DOHH2 (cell line): ENCODE data around the gene PTPN5.

Source experiments
- H3F3A ChIP-seq: fragments of 200-600 bp; sonication (generic), shearing (Covaris generic); 2 replicates; pipeline ENCODE4 v1.6.0; 2016; ENCODE audit warnings: antibody characterized with exemption, mild to moderate bottlenecking; ENCODE audit not compliant: control insufficient read depth, insufficient read depth
- H3K27ac ChIP-seq: fragments of 200-600 bp; sonication (generic); 2 replicates; pipeline ENCODE4 v1.5.1; 2014; ENCODE audit warnings: low read depth, mild to moderate bottlenecking, low read length, moderate library complexity
- H3K27me3 ChIP-seq: fragments of 200-600 bp; sonication (generic); 2 replicates; pipeline ENCODE4 v1.6.1; 2014; ENCODE audit warnings: mild to moderate bottlenecking, low read length, mixed read lengths; ENCODE audit not compliant: control insufficient read depth
- H3K36me3 ChIP-seq: fragments of 200-600 bp; sonication (generic); 2 replicates; pipeline ENCODE4 v1.6.1; 2014; ENCODE audit warnings: mild to moderate bottlenecking, low read length, moderate library complexity, mixed read lengths; ENCODE audit not compliant: control insufficient read depth
- H3K4me1 ChIP-seq: fragments of 200-600 bp; sonication (generic); 2 replicates; pipeline ENCODE4 v1.6.1; 2014; ENCODE audit warnings: mild to moderate bottlenecking, low read length, mixed read lengths; ENCODE audit not compliant: control insufficient read depth
- H3K4me2 ChIP-seq: fragments of 200-600 bp; sonication (generic); 2 replicates; pipeline ENCODE4 v1.6.0; 2014; ENCODE audit warnings: mild to moderate bottlenecking, low read length, moderate library complexity
- H3K4me3 ChIP-seq: fragments of 200-600 bp; sonication (generic); 2 replicates; pipeline ENCODE4 v1.5.1; 2014; ENCODE audit warnings: mild to moderate bottlenecking, low read length, mixed read lengths
- H3K79me2 ChIP-seq: fragments of 200-600 bp; sonication (generic); 2 replicates; pipeline ENCODE4 v1.6.1; 2014; ENCODE audit warnings: mild to moderate bottlenecking, low read length, mixed read lengths; ENCODE audit not compliant: control insufficient read depth
- H3K9me2 ChIP-seq: fragments of 200-600 bp; sonication (generic); replicated peaks from 2 replicates; pipeline ENCODE4 v1.6.1; 2014; ENCODE audit warnings: mild to moderate bottlenecking, low read length, mixed read lengths; ENCODE audit not compliant: control insufficient read depth
- H3K9me3 ChIP-seq: fragments of 200-600 bp; sonication (generic); 2 replicates; pipeline ENCODE4 v1.6.1; 2014; ENCODE audit warnings: antibody characterized with exemption, low read length, mixed read lengths; ENCODE audit not compliant: control insufficient read depth, insufficient read depth
- H4K20me1 ChIP-seq: fragments of 200-600 bp; sonication (generic); 2 replicates; pipeline ENCODE4 v1.6.0; 2014; ENCODE audit warnings: low read depth, mild to moderate bottlenecking, antibody characterized with exemption, low read length, moderate library complexity; ENCODE audit not compliant: control insufficient read depth, insufficient read depth
- EZH2phosphoT487 ChIP-seq: fragments of 200-600 bp; sonication (generic); IDR thresholded peaks from 2 replicates; pipeline ENCODE4 v1.6.1; 2017; ENCODE audit warnings: borderline replicate concordance, mild to moderate bottlenecking, antibody characterized with exemption, low read length, moderate library complexity, mixed read lengths
- TF ChIP-seq, protein P1 (sequence below): fragments of 200-600 bp; sonication (generic); IDR thresholded peaks from one replicate; pipeline ENCODE4 v1.5.1; 2014; ENCODE audit warnings: antibody characterized with exemption, mild to moderate bottlenecking, low read depth, low read length; ENCODE audit not compliant: poor library complexity, severe bottlenecking

The PTPN5 gene

GRCh38 chr11:18804199-18804999 lies 12.8 kb upstream of the PTPN5 start:
- H3K4me3 ChIP-seq = no peak overlapping the region
- no peaks in the 10 kb centered on the region for H4K20me1 ChIP-seq
- H3K4me2 ChIP-seq = no peak overlapping the region
- no peaks in the 10 kb centered on the region for H3K9me2 ChIP-seq
- H3K79me2 ChIP-seq = no peaks in the 10 kb centered on the region
- no peak overlapping the region for H3K27ac ChIP-seq
- H3K9me3 ChIP-seq = no peaks in the 10 kb centered on the region
- no peaks in the 10 kb centered on the region for H3K36me3 ChIP-seq
- H3F3A ChIP-seq = no peaks in the 10 kb centered on the region
- no peaks in the 10 kb centered on the region for H3K4me1 ChIP-seq
- no peak for TF ChIP-seq EZH2phosphoT487
- TF ChIP-seq, protein P1, sequence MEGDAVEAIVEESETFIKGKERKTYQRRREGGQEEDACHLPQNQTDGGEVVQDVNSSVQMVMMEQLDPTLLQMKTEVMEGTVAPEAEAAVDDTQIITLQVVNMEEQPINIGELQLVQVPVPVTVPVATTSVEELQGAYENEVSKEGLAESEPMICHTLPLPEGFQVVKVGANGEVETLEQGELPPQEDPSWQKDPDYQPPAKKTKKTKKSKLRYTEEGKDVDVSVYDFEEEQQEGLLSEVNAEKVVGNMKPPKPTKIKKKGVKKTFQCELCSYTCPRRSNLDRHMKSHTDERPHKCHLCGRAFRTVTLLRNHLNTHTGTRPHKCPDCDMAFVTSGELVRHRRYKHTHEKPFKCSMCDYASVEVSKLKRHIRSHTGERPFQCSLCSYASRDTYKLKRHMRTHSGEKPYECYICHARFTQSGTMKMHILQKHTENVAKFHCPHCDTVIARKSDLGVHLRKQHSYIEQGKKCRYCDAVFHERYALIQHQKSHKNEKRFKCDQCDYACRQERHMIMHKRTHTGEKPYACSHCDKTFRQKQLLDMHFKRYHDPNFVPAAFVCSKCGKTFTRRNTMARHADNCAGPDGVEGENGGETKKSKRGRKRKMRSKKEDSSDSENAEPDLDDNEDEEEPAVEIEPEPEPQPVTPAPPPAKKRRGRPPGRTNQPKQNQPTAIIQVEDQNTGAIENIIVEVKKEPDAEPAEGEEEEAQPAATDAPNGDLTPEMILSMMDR = no peak
- peaks cover 15% of the 10 kb centered on the region; the same call in 1 of the 2 replicates for H3K27me3 ChIP-seq

DNA sequence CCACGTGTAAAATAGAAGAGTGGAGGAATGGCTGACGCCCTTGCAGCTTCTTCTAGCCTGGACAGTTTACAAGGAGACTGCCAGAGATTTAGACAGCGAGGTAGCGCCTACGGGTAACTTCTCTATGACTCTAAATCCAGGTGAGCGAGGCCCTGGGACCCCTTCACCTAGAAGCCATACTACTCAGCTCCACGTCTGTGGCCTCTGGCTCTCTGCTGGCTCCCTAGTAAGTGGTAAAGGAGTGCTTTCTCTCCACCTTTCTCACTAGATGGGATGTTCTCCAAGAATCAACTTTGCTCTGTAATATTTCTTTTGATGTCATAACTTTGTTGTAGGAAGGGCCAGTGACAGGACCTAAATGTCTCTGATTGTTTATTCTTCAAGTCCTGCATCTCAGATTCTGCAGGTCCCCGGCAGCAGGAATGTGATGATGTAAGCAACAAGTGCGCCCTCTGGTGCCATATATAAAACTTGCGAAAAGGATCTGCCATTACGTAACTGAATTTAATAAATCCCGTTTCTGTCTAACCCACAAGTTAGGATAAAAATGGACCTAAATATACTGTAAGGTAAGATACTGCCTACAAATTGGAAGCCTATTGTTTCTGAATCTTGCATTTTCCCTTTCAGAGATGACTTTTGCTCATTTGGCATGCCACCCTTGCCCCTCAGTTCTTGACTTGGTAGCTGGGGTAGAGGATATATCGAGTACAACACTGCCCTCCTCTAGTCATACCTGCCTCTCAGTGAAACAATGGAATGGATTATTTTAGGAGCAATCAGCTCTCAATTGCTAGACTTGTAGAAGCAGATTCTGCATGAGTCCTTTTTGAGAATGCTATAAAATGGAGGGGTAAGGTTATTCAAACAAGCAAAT lies 11.0 kb upstream of the PTPN5 start:
- TF ChIP-seq, protein P1 = peak; percentile 82
- no peak for TF ChIP-seq EZH2phosphoT487
- Histone ChIP-seq H3K9me2 (no peaks in the 10 kb centered on the region), H3K27me3 (peaks cover 16% of the 10 kb centered on the region; the same call in 1 of the 2 replicates), H3K79me2 (no peaks in the 10 kb centered on the region), H3K4me2 (no peak overlapping the region), H3K9me3 (no peaks in the 10 kb centered on the region), H3F3A (no peaks in the 10 kb centered on the region), H3K36me3 (no peaks in the 10 kb centered on the region), H3K27ac (no peak overlapping the region), H3K4me1 (no peaks in the 10 kb centered on the region), H3K4me3 (no peak overlapping the region), H4K20me1 (no peaks in the 10 kb centered on the region)

DNA sequence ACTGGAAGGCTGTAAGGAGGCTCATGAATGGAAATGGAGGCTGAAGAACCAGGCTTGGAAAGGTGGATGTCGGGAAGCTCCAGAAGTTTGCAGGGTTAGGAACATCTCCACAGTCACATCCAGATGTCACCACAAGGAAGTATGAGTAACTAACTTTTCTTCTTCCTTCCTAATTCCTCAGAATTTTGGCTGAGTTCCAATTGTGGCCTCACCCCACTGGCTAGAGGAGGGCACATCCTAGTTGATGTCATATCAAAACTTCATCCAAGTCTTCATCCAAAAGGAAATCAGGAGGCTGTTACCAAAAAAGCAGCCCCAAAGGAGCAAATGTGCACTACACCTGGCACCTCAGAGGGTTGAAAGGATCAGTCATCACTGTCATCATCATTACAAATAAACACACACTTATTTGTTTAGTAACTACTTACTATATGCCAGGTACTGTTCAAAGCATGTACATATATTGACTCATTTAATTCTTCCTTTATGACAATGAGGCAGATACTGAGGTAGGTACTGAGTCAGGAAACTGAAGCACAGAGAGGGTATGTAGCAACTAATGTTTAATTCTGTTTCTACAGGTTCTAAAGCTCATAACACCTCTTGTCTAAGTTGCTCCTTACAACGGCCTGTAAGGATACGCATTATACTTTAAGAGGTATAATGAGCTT lies 7.3 kb upstream of the PTPN5 start:
- Histone ChIP-seq H3K9me3 (no peaks in the 10 kb centered on the region), H3K27ac (no peak overlapping the region), H3K79me2 (no peaks in the 10 kb centered on the region), H3K9me2 (no peaks in the 10 kb centered on the region), H3K4me1 (no peaks in the 10 kb centered on the region), H4K20me1 (no peaks in the 10 kb centered on the region), H3K27me3 (peaks cover 18% of the 10 kb centered on the region; the same call in 1 of the 2 replicates), H3K4me2 (no peak overlapping the region), H3K36me3 (no peaks in the 10 kb centered on the region), H3F3A (no peaks in the 10 kb centered on the region), H3K4me3 (no peak overlapping the region)
- TF ChIP-seq, protein P1 = no peak
- no peak for TF ChIP-seq EZH2phosphoT487
